ENCODE results near the gene ABCB9.

DNA sequence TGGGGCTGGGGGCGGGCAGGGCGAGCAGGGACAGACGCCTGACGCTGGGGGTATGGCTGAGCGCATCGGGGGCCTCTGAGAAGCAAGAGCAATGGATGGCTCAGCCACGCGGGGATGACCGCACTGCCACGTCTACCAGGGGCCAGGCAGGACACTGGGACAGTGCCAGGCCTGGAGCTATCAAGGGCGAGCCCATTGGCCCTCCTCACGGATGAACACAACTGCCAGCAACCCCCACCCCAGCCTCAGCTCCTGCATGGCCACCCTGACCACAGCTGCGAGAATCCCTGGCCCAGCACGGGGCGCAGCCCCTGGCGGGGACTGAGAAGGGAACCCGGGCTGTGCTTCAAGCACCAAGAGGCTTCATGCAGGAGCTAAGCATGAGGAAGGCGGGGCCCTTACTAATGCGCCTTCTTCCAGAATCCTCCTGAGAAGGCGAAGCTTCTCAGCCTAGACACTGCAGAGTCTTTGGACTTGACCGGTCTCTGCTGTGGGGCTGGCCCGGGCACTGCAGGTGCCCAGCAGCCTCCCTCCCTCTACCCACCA lies 23.7 kb upstream of the ABCB9 start:
- TF ChIP-seq, protein P1, sequence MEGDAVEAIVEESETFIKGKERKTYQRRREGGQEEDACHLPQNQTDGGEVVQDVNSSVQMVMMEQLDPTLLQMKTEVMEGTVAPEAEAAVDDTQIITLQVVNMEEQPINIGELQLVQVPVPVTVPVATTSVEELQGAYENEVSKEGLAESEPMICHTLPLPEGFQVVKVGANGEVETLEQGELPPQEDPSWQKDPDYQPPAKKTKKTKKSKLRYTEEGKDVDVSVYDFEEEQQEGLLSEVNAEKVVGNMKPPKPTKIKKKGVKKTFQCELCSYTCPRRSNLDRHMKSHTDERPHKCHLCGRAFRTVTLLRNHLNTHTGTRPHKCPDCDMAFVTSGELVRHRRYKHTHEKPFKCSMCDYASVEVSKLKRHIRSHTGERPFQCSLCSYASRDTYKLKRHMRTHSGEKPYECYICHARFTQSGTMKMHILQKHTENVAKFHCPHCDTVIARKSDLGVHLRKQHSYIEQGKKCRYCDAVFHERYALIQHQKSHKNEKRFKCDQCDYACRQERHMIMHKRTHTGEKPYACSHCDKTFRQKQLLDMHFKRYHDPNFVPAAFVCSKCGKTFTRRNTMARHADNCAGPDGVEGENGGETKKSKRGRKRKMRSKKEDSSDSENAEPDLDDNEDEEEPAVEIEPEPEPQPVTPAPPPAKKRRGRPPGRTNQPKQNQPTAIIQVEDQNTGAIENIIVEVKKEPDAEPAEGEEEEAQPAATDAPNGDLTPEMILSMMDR (IDR thresholded peaks at IDR 0.05) = no peak
- no peak for TF ChIP-seq POLR2A (IDR thresholded peaks at IDR 0.05)
- TF ChIP-seq POLR2AphosphoS5 (IDR thresholded peaks at IDR 0.05; ENCODE audit: insufficient read depth in 1 of 2, low read depth in 1 of 2) = no peak
